IPS DF 6.9 (cell line): Measurements from ENCODE around the gene TMEM185B.
A peak's percentile ranks its signal among the peaks of the same experiment; 100 is the strongest.

ENCODE experiments used
- DNase-seq: peaks from one replicate; pipeline ENCODE4 v3.0.0-alpha.2; 2013; ENCODE audit warnings: low read depth, low spot score
- H3K27ac ChIP-seq: one replicate; pipeline ENCODE4 v1.5.1; 2013; ENCODE audit warnings: low read length, control low read depth
- H3K27me3 ChIP-seq: 2 replicates; pipeline ENCODE4 v1.6.1; 2013; ENCODE audit warnings: mild to moderate bottlenecking, low read length; ENCODE audit not compliant: control insufficient read depth, insufficient read depth
- H3K36me3 ChIP-seq: 2 replicates; pipeline ENCODE4 v1.6.1; 2013; ENCODE audit warnings: low read length; ENCODE audit not compliant: control insufficient read depth, insufficient read depth
- H3K4me1 ChIP-seq: 2 replicates; pipeline ENCODE4 v1.6.1; 2013; ENCODE audit warnings: low read length; ENCODE audit not compliant: control insufficient read depth, insufficient read depth
- H3K4me3 ChIP-seq: 2 replicates; pipeline ENCODE4 v1.5.1; 2013; ENCODE audit warnings: mild to moderate bottlenecking, low read length
- H3K9me3 ChIP-seq: 2 replicates; pipeline ENCODE4 v1.6.1; 2013; ENCODE audit warnings: low read length, inconsistent platforms; ENCODE audit not compliant: control insufficient read depth, insufficient read depth
- WGBS: extraction: QIAGEN DNeasy Blood & Tissue Kit; methylation state at CpG from one replicate; pipeline ENCODE4 v1.1.7; 2013; ENCODE audit warnings: mixed read lengths, missing lambda C conversion rate; ENCODE audit not compliant: insufficient read length, insufficient coverage; 5-methylcytosine and 5-hydroxymethylcytosine counted together

The TMEM185B gene

GRCh38 chr2:120189189-120189588 lies 34.0 kb downstream of the TMEM185B start:
- Histone ChIP-seq H3K4me3 (no peak overlapping the region), H3K27ac (no peak overlapping the region), H3K27me3 (no peaks in the 10 kb centered on the region), H3K36me3 (no peaks in the 10 kb centered on the region), H3K9me3 (no peaks in the 10 kb centered on the region), H3K4me1 (no peaks in the 10 kb centered on the region; the same call in 1 of the 2 replicates)
- WGBS = no CpG with 5 or more reads among the region's 1 CpG
- no peak for DNase-seq

- WGBS = no CpG with 5 or more reads among the region's 5 CpGs
- Histone ChIP-seq H3K27me3 (no peaks in the 10 kb centered on the region), H3K27ac (no peak overlapping the region), H3K4me3 (no peak overlapping the region), H3K4me1 (no peaks in the 10 kb centered on the region), H3K9me3 (no peaks in the 10 kb centered on the region), H3K36me3 (no peaks in the 10 kb centered on the region)
- DNase-seq = no peak
Observed at GRCh38 chr2:120182019-120182560, 41.1 kb downstream of the TMEM185B start.

- no peak overlapping the region for H3K27ac ChIP-seq
- no CpG with 5 or more reads among the region's 3 CpGs for WGBS
- DNase-seq = no peak
- H3K27me3 ChIP-seq = no peaks in the 10 kb centered on the region
- H3K9me3 ChIP-seq = no peaks in the 10 kb centered on the region
- no peaks in the 10 kb centered on the region for H3K36me3 ChIP-seq
- no peak overlapping the region for H3K4me3 ChIP-seq
- H3K4me1 ChIP-seq = no peaks in the 10 kb centered on the region
Observed at GRCh38 chr2:120180066-120180465, 43.1 kb downstream of the TMEM185B start.

- H3K9me3 ChIP-seq = no peaks in the 10 kb centered on the region
- H3K4me3 ChIP-seq = no peak overlapping the region
- no peaks in the 10 kb centered on the region for H3K27me3 ChIP-seq
- H3K36me3 ChIP-seq = no peaks in the 10 kb centered on the region
- H3K4me1 ChIP-seq = no peaks in the 10 kb centered on the region
- no CpG with 5 or more reads among the region's 3 CpGs for WGBS
- H3K27ac ChIP-seq = no peak overlapping the region
- no peak for DNase-seq
Observed at GRCh38 chr2:120179396-120179795, 43.8 kb downstream of the TMEM185B start.

- no CpG with 5 or more reads among the region's 7 CpGs for WGBS
- no peak for DNase-seq
- Histone ChIP-seq H3K4me1 (no peaks in the 10 kb centered on the region), H3K36me3 (no peaks in the 10 kb centered on the region), H3K27me3 (no peaks in the 10 kb centered on the region), H3K9me3 (no peaks in the 10 kb centered on the region), H3K4me3 (no peak overlapping the region), H3K27ac (no peak overlapping the region)
Observed at GRCh38 chr2:120177973-120178372, 45.2 kb downstream of the TMEM185B start.

- H3K4me3 ChIP-seq = no peak overlapping the region
- no peak for DNase-seq
- H3K27ac ChIP-seq = no peak overlapping the region
- WGBS = no CpG with 5 or more reads among the region's 15 CpGs
- H3K27me3 ChIP-seq = no peaks in the 10 kb centered on the region
- H3K4me1 ChIP-seq = no peaks in the 10 kb centered on the region
- no peaks in the 10 kb centered on the region for H3K9me3 ChIP-seq
- no peaks in the 10 kb centered on the region for H3K36me3 ChIP-seq
Observed at GRCh38 chr2:120177001-120177621, 46.1 kb downstream of the TMEM185B start.

GRCh38 chr2:120176526-120176925 lies 46.7 kb downstream of the TMEM185B start:
- Histone ChIP-seq H3K27me3 (no peaks in the 10 kb centered on the region), H3K9me3 (no peaks in the 10 kb centered on the region), H3K4me1 (no peaks in the 10 kb centered on the region), H3K4me3 (no peak overlapping the region), H3K36me3 (no peaks in the 10 kb centered on the region), H3K27ac (no peak overlapping the region)
- no peak for DNase-seq
- WGBS = no CpG with 5 or more reads among the region's 3 CpGs

- Histone ChIP-seq H3K27ac (no peak overlapping the region), H3K27me3 (no peaks in the 10 kb centered on the region), H3K9me3 (no peaks in the 10 kb centered on the region), H3K4me3 (no peak overlapping the region), H3K4me1 (no peaks in the 10 kb centered on the region), H3K36me3 (no peaks in the 10 kb centered on the region)
- DNase-seq = peak; percentile 13
- no CpG with 5 or more reads among the region's 6 CpGs for WGBS
Observed at GRCh38 chr2:120174963-120175581, 48.1 kb downstream of the TMEM185B start.
